Progenitor cell of endocrine pancreas (in vitro differentiated cells): Measurements from ENCODE around the gene ZDHHC14. TPM values are rescaled to one million over a fixed set of nuclear protein-coding genes. Genes with fewer than 3 reads are reported as not detected.

Experiments used
- DNase-seq: peaks from one replicate; pipeline ENCODE4 v3.0.0; 2021; ENCODE audit warnings: low spot score; ENCODE audit not compliant: unreplicated experiment
- H3K27ac Mint-ChIP-seq: 2 replicates; pipeline ENCODE4 v1.8.0; 2021; ENCODE audit warnings: mild to moderate bottlenecking, moderate library complexity, mixed read lengths
- H3K27me3 Mint-ChIP-seq: 2 replicates; pipeline ENCODE4 v1.8.0; 2021; ENCODE audit warnings: mixed read lengths
- H3K36me3 Mint-ChIP-seq: 2 replicates; pipeline ENCODE4 v1.8.0; 2022; ENCODE audit warnings: mixed read lengths; ENCODE audit not compliant: insufficient read depth
- H3K4me1 Mint-ChIP-seq: 2 replicates; pipeline ENCODE4 v1.8.0; 2021; ENCODE audit warnings: low read depth, mixed read lengths
- H3K4me3 Mint-ChIP-seq: 2 replicates; pipeline ENCODE4 v1.8.0; 2021; ENCODE audit warnings: low read depth, mild to moderate bottlenecking, moderate library complexity, mixed read lengths
- H3K9me3 Mint-ChIP-seq: 2 replicates; pipeline ENCODE4 v1.8.0; 2021; ENCODE audit warnings: low read depth, mixed read lengths
- CTCF ChIP-seq: fragments of 200-600 bp; sonication (generic); IDR thresholded peaks from one replicate; pipeline ENCODE4 v1.5.0; 2021; ENCODE audit warnings: antibody characterized with exemption, mild to moderate bottlenecking; ENCODE audit not compliant: unreplicated experiment
- total RNA-seq: library from RNA; stranded (reverse); gene quantifications from 2 replicates; pipeline ENCODE4 v1.2.1, GENCODE V29; 2021

The ZDHHC14 gene
- total RNA-seq, 1 donor from 2014 or later: 9.0 TPM

- no peaks in the 10 kb centered on the region for H3K9me3 Mint-ChIP-seq
- H3K36me3 Mint-ChIP-seq: no peaks in the 10 kb centered on the region
- no peak for DNase-seq
- peaks cover 5% of the 10 kb centered on the region for H3K4me1 Mint-ChIP-seq
- peaks cover 10% of the 10 kb centered on the region for H3K27me3 Mint-ChIP-seq
- no peak overlapping the region for H3K4me3 Mint-ChIP-seq
- no peak overlapping the region for H3K27ac Mint-ChIP-seq
- no peak for TF ChIP-seq CTCF
Measured at GRCh38 chr6:157609556-157609955, 228.6 kb downstream of the ZDHHC14 start.

GRCh38 chr6:157610451-157610999, 229.5 kb downstream of the ZDHHC14 start:
- Mint-ChIP-seq H3K4me1 (peaks cover 5% of the 10 kb centered on the region), H3K36me3 (no peaks in the 10 kb centered on the region), H3K4me3 (no peak overlapping the region), H3K27me3 (peaks cover 7% of the 10 kb centered on the region), H3K9me3 (no peaks in the 10 kb centered on the region), H3K27ac (no peak overlapping the region)
- no peak for DNase-seq
- TF ChIP-seq CTCF: no peak

- Mint-ChIP-seq H3K27me3 (peaks cover 7% of the 10 kb centered on the region), H3K36me3 (no peaks in the 10 kb centered on the region), H3K4me3 (no peak overlapping the region), H3K27ac (no peak overlapping the region), H3K4me1 (peaks cover 5% of the 10 kb centered on the region), H3K9me3 (no peaks in the 10 kb centered on the region)
- no peak for DNase-seq
- TF ChIP-seq CTCF: no peak
Measured at GRCh38 chr6:157611406-157611805, 230.4 kb downstream of the ZDHHC14 start.

- H3K27ac Mint-ChIP-seq: no peak overlapping the region
- H3K4me1 Mint-ChIP-seq: no peaks in the 10 kb centered on the region
- no peak for TF ChIP-seq CTCF
- H3K27me3 Mint-ChIP-seq: peaks cover 6% of the 10 kb centered on the region
- no peaks in the 10 kb centered on the region for H3K36me3 Mint-ChIP-seq
- no peak overlapping the region for H3K4me3 Mint-ChIP-seq
- H3K9me3 Mint-ChIP-seq: no peaks in the 10 kb centered on the region
- no peak for DNase-seq
Measured at GRCh38 chr6:157613011-157613522, 232.1 kb downstream of the ZDHHC14 start.

GRCh38 chr6:157614026-157614568, 233.1 kb downstream of the ZDHHC14 start:
- DNase-seq: no peak
- Mint-ChIP-seq H3K4me3 (no peak overlapping the region), H3K36me3 (no peaks in the 10 kb centered on the region), H3K27me3 (peaks cover 3% of the 10 kb centered on the region), H3K4me1 (no peaks in the 10 kb centered on the region), H3K9me3 (no peaks in the 10 kb centered on the region), H3K27ac (no peak overlapping the region)
- no peak for TF ChIP-seq CTCF
